HUES48 (cell line): Measurements from ENCODE around the gene ZSWIM1.

ENCODE experiments used
- H3K27ac ChIP-seq: one replicate; pipeline ENCODE4 v1.7.0; 2013; ENCODE audit warnings: low read depth, low read length, inconsistent platforms
- H3K27me3 ChIP-seq: 2 replicates; pipeline ENCODE4 v1.6.1; 2013; ENCODE audit warnings: mild to moderate bottlenecking, low read length; ENCODE audit not compliant: control insufficient read depth, insufficient read depth
- H3K36me3 ChIP-seq: 2 replicates; pipeline ENCODE4 v1.6.1; 2013; ENCODE audit warnings: low read length; ENCODE audit not compliant: control insufficient read depth, insufficient read depth
- H3K4me1 ChIP-seq: 2 replicates; pipeline ENCODE4 v1.6.1; 2013; ENCODE audit warnings: mild to moderate bottlenecking, low read length; ENCODE audit not compliant: control insufficient read depth, insufficient read depth
- H3K4me3 ChIP-seq: 2 replicates; pipeline ENCODE4 v1.5.1; 2013; ENCODE audit warnings: mild to moderate bottlenecking, low read depth, low read length
- H3K9ac ChIP-seq: 2 replicates; pipeline ENCODE4 v1.6.1; 2013; ENCODE audit warnings: mild to moderate bottlenecking, low read depth, low read length, moderate library complexity
- H3K9me3 ChIP-seq: 2 replicates; pipeline ENCODE4 v1.6.1; 2013; ENCODE audit warnings: low read length; ENCODE audit not compliant: control insufficient read depth, insufficient read depth

ZSWIM1 gene

DNA sequence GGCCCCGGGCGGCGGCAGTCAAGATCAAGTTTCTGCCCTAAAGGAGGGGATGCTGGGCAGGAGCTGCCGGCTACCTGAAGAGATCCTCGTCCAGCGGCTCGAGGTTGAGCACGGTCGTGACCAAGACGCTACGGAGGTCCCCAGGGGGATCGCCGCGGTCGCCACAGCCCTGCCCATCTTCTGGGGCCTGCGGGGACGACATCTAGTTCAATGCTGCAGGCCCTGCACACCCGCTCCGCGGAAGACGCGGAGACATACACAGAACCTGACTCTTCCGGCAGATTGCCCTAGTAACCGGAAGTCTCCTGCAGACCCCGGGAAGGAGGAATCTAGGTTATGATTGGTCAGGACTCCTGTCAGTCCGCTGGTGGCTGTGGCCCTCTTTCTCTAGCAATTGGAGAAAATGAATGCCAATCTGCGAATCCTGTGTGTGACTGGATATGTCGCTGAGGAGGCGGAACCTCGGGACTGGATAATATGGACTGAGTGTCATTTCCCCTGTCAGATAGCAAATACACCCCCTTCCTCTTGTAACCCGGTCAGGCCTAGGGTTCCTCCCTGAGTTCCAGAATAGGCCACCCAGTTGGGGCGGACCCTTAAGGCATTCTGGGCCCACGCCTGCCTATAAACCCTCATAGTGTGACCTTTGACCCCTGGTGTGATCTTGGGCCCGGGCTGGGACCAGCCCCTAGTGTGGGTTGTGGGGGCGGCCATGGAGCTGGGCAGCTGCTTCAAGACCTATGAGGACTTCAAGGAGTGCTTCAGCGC, 23.7 kb upstream of the ZSWIM1 start, which contains the start of the genes ACOT8 and ZSWIM3:
Gene ACOT8 (minus strand): TSS at position 279 of the 768 bp plus-strand sequence. CDS start 77 bp downstream, at position 202.
Gene ZSWIM3 (plus strand): TSS at position 501 of the 768 bp plus-strand sequence. CDS start 212 bp downstream, at position 713.
- peak within 1 kb of the TSS; percentile 89 for H3K4me3 ChIP-seq
- peak within 1 kb of the TSS; percentile 88 for H3K27ac ChIP-seq
- peak within 1 kb of the TSS; percentile 42 for H3K9ac ChIP-seq
- H3K27me3 ChIP-seq = no peaks in the 10 kb centered on the region
- H3K4me1 ChIP-seq = peaks cover 39% of the 10 kb centered on the region
- peaks cover 2% of the 10 kb centered on the region for H3K36me3 ChIP-seq
- H3K9me3 ChIP-seq = no peaks in the 10 kb centered on the region

GRCh38 chr20:45857882-45858216, 23.2 kb upstream of the ZSWIM1 start:
- Histone ChIP-seq H3K9me3 (no peaks in the 10 kb centered on the region), H3K36me3 (no peaks in the 10 kb centered on the region), H3K9ac (no peak overlapping the region; the same call in 1 of the 2 replicates), H3K27me3 (no peaks in the 10 kb centered on the region), H3K27ac (peak overlapping the region; percentile 88), H3K4me3 (peak overlapping the region; percentile 89), H3K4me1 (peaks cover 39% of the 10 kb centered on the region)

DNA sequence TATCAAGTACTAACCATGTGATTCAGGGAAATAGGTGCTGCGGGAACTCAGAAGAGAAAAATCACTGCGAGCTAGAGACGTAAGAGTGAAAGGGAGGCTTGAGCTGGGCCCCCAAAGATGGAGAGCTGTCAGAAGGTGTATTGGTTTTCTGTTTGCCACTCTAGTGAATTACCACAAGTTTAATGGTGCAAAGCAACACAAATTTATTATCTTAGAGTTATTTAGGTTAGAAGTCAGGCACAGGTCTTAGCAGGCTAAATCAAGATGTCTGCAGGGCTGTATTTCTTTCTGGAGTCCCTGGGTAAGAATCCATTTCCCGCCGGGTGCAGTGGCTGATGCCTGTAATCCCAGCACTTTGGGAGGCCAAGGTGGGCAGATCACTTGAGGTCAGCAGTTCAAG, 21.1 kb upstream of the ZSWIM1 start:
- no peaks in the 10 kb centered on the region for H3K27me3 ChIP-seq

DNA sequence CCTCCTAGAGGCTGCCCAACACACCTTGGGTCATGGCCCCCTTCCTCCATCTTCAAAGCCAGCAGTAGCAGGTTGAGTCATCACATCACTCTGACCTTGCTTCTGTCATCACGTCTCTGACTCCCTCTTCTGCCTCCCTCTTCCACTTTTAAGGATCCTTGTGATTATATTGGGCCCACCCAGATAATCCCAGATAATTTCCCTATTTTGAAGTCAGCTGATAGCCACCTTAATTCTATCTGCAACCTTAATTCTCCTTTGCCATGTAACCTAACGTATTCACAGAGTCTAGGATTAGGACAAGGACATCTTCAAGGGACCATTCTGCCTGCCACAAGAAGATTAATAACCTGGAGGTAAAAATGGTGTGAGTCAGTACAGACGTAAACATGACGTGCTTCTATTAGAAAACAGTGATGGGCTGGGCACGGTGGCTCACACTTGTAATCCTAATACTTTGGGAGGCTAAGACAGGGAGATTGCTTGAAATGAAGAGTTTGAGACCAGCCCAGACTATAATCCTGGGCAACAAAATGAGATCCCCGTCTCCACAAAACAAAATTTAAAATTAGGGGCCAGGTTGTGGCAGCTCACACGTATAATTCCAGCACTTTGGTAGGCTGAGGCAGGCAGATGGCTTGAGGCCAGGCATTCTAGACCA, 20.3 kb upstream of the ZSWIM1 start:
- H3K4me3 ChIP-seq = no peak overlapping the region
- no peak overlapping the region for H3K27ac ChIP-seq
- H3K4me1 ChIP-seq = peaks cover 20% of the 10 kb centered on the region; the same call in 1 of the 2 replicates
- no peaks in the 10 kb centered on the region for H3K9me3 ChIP-seq
- no peaks in the 10 kb centered on the region for H3K27me3 ChIP-seq
- no peak overlapping the region for H3K9ac ChIP-seq
- H3K36me3 ChIP-seq = no peaks in the 10 kb centered on the region

More for the DNA sequence above, 21.1 kb upstream of the ZSWIM1 start:
- Histone ChIP-seq H3K4me1 (peaks cover 23% of the 10 kb centered on the region), H3K27ac (no peak overlapping the region), H3K36me3 (no peaks in the 10 kb centered on the region), H3K9me3 (no peaks in the 10 kb centered on the region), H3K9ac (no peak overlapping the region), H3K4me3 (no peak overlapping the region)

DNA sequence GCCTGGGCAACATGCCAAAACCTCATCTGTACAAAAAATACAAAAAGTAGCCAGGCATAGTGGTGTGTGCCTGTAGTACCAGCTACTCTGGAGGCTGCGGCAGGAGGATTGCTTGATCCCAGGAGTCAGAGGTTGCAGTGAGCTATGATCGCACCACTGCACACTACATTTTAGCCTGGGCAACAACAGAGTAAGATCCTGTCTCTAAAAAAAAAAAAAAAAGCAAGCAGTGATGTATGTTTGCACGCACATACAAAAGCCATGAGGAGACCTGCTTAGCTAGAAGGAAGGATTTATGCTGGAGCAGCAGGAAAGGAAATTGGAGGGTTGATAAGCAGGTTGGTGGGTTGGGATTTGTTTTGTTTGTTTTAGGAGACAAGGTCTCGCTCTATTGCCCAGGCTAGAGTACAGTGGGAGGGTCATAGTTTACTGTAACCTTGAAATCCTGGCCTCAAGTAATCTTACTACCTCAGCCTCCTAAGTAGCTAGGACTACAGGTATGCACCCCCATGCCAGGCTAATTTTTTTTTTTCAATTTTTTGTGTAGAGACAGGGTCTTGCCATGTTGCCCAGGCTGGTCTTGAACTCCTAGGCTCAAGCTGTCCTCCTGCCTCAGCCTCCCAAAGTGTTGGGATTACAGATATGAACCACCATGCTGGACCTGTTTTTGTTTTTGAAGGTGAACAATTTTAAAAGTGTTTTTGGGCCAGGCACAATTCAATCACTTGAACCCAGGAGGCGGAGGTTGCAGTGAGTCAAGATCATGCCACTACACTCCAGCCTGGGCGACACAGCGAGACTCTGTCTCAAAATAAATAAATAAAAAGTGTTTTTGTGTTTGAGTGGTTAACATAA, 19.6 kb upstream of the ZSWIM1 start:
- H3K27ac ChIP-seq = no peak overlapping the region
- no peaks in the 10 kb centered on the region for H3K36me3 ChIP-seq
- no peaks in the 10 kb centered on the region for H3K9me3 ChIP-seq
- H3K4me1 ChIP-seq = peaks cover 20% of the 10 kb centered on the region; the same call in 1 of the 2 replicates
- no peak overlapping the region for H3K9ac ChIP-seq
- H3K27me3 ChIP-seq = no peaks in the 10 kb centered on the region
- no peak overlapping the region for H3K4me3 ChIP-seq

DNA sequence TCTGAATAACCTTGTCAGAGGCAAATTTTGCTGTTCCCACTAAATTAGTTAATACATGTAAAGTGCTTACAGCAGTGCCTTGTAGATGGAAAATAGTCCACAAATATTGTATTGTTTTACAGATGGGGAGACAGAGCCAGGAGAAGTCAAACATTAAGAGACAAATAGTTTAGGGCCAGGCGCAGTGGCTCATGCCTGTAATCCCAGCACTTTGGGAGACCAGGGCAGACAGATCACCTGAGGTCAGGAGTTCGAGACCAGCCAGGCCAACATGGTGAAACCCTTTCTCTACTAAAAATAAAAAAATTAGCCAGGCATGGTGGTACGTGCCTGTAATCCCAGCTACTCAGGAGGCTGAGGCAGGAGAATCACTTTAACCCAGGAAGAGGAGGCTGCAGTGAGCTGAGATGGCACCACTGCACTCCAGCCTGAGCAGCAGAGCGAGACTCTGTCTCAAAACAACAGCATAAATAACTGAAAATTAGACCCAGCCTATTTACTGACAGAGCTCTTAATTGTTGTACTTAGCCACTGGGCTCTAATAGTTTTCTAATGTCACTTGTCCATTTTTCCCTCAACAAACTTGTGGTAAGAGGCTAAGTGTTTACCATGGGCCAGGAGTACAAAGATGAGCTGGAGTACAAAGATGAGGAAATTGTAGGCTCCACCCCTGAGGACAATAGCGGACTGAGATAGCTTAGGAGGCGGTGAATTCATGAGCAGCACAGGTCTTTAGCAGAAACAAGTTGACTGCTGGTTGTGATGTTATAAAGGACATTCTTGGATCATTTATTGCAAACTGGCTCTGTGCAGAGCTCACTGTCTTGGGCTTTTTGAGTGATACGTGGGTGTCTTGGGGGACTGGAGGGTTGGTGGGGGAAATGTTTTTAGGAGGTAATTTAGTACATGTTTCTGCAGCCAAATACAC, 17.2 kb upstream of the ZSWIM1 start:
- peaks cover 11% of the 10 kb centered on the region; the same call in 1 of the 2 replicates for H3K4me1 ChIP-seq
- H3K9ac ChIP-seq = no peak overlapping the region
- H3K27me3 ChIP-seq = no peaks in the 10 kb centered on the region
- no peaks in the 10 kb centered on the region for H3K36me3 ChIP-seq
- H3K27ac ChIP-seq = no peak overlapping the region
- no peaks in the 10 kb centered on the region for H3K9me3 ChIP-seq
- H3K4me3 ChIP-seq = no peak overlapping the region

DNA sequence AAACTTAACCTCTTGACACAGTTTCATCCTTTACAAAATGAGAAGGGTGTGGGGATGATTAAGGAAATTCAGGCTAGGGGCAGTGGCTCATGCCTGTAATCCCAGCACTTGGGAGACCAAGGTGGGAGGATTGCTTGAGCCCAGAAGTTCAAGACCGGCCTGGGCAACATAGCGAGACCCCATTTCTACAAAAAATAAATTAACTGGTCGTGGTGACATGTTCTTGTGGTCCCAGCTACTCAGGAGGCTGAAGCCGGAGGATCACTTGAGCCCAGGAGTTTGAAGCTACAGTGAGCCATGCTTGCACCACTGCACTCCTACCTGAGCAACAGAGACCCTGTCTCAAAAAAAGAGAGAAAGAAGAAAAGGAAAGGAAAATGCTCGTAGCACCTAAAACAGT, 14.6 kb upstream of the ZSWIM1 start:
- H3K4me1 ChIP-seq = no peaks in the 10 kb centered on the region
- no peaks in the 10 kb centered on the region for H3K9me3 ChIP-seq
- H3K27ac ChIP-seq = no peak overlapping the region
- no peaks in the 10 kb centered on the region for H3K27me3 ChIP-seq
- no peak overlapping the region for H3K4me3 ChIP-seq
- no peak overlapping the region for H3K9ac ChIP-seq
- H3K36me3 ChIP-seq = no peaks in the 10 kb centered on the region

DNA sequence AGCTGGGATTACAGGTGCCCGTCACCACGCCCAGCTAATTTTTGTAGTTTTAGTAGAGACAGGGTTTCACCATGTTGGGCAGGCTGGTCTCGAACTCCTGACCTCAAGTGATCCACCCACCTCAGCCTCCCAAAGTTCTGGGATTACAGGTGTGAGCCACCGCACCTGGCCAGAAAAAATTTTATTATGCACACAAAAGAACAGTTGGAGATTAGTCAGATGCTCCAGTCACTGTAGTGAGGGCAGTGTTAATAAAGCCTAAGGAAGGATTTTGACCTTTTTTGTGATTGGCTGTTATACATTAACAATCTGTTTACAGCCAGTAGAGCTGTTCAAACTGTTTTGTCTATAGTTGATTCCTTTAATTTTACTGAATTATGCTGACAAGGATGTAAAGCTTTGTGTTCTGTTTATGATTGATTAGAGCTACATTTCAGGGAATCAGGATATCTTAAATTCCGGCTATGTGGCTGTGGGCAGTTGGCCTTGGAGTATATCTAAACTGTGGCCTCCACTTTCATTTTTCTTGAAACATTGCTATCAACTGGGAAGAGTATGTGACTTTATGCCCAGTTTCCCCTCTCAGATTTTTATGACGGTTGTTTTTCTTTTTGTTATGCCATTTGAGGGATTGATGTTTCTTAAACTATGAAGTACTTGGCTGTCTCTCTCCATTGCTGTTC, 13.8 kb upstream of the ZSWIM1 start:
- H3K9ac ChIP-seq = no peak overlapping the region
- no peak overlapping the region for H3K27ac ChIP-seq
- no peaks in the 10 kb centered on the region for H3K9me3 ChIP-seq
- no peaks in the 10 kb centered on the region for H3K36me3 ChIP-seq
- no peaks in the 10 kb centered on the region for H3K27me3 ChIP-seq
- no peaks in the 10 kb centered on the region for H3K4me1 ChIP-seq
- no peak overlapping the region for H3K4me3 ChIP-seq

- Histone ChIP-seq H3K9ac (no peak overlapping the region), H3K4me3 (no peak overlapping the region), H3K27ac (no peak overlapping the region), H3K27me3 (no peaks in the 10 kb centered on the region), H3K36me3 (no peaks in the 10 kb centered on the region), H3K4me1 (no peaks in the 10 kb centered on the region), H3K9me3 (no peaks in the 10 kb centered on the region)
Observed at GRCh38 chr20:45867819-45868176, 13.2 kb upstream of the ZSWIM1 start.

DNA sequence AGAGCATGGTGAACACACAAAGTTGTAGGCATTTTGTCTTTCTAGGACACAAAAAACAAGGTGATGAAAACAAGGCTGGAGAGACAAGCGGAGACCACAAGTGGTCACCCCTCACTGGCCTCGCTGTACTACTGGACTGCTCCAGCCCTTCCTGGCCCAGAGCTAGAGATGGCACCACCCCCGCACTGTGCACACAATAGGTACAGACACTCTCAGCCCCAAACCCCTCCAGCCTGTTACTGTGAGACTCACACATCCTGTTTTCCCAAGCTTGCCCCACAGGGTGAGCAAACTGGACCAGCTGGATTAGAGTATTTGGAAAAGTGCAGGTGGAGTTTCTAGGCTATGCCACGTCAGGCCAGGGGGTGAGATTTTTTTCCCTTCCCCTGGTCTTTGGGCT, 8.4 kb upstream of the ZSWIM1 start:
- H3K36me3 ChIP-seq = peaks cover 11% of the 10 kb centered on the region
- H3K9ac ChIP-seq = no peak overlapping the region
- no peak overlapping the region for H3K27ac ChIP-seq
- H3K27me3 ChIP-seq = no peaks in the 10 kb centered on the region
- H3K9me3 ChIP-seq = no peaks in the 10 kb centered on the region
- H3K4me3 ChIP-seq = no peak overlapping the region
- no peaks in the 10 kb centered on the region for H3K4me1 ChIP-seq
